GM12892 (cell line): Measurements from ENCODE around the gene BRMS1.

Experiments used
- POLR2A ChIP-seq: IDR thresholded peaks from 2 replicates; pipeline ENCODE4 v1.6.1; 2011; ENCODE audit warnings: low read depth, low read length, control low read depth
- TAF1 ChIP-seq: IDR thresholded peaks from 2 replicates; pipeline ENCODE4 v1.6.1; 2011; ENCODE audit warnings: low read depth, mild to moderate bottlenecking, control low read depth, low read length, borderline replicate concordance

DNA sequence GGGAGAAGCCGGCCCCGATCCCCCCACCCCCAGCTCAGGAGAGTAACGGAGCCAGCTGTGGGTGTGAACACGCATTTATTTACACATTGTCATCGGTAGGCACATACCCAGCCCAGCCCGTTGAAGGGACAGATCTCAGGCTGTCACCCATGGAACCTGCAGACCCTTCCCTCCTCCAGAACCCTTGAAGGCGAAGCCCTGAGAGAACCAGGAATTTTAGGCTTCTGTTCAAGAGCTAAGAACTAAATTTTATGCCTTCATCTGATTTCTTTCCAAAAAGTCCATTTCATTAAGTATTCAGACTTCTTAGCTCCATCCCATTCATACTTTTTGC is 379 bp upstream of the BRMS1 start:
- TF ChIP-seq POLR2A (no peak), TAF1 (no peak)
